ENCODE data around the gene TNIP2.

GRCh38 chr4:2713337-2713736 is 42.8 kb downstream of the TNIP2 start:
- TF ChIP-seq TAF1 (IDR thresholded peaks at IDR 0.05; ENCODE audit: borderline replicate concordance, low read depth, low read length) (no peak), POLR2A (IDR thresholded peaks at IDR 0.05; ENCODE audit: low read depth, low read length) (no peak)

Data from GM12892 (cell line).